Astrocyte (in vitro differentiated cells and primary cell): ENCODE measurements around the gene RETREG2. TPM values are rescaled to one million over a fixed set of nuclear protein-coding genes. Genes with fewer than 3 reads are reported as not detected.

Experiments used
- DNase-seq: peaks from one replicate; pipeline ENCODE4 v3.0.0-alpha.2; 2010; ENCODE audit warnings: low read depth
- FAIRE-seq: peaks from 2 replicates; lab custom pipeline; 2011; peaks lifted over from hg19 to GRCh38; lab: Jason Lieb, UNC
- H2AFZ ChIP-seq: 2 replicates; pipeline ENCODE4 v1.6.0; 2012; ENCODE audit warnings: low read depth, low read length, inconsistent platforms
- H3K27ac ChIP-seq: 2 replicates; pipeline ENCODE4 v1.5.1; 2011; ENCODE audit warnings: low read depth, low read length, inconsistent platforms
- H3K27me3 ChIP-seq: 2 replicates; pipeline ENCODE4 v1.6.0; 2011; ENCODE audit warnings: low read length, inconsistent platforms; ENCODE audit not compliant: insufficient read depth
- H3K36me3 ChIP-seq: 2 replicates; pipeline ENCODE4 v1.5.1; 2011; ENCODE audit warnings: low read length, inconsistent platforms; ENCODE audit not compliant: insufficient read depth
- H3K4me1 ChIP-seq: 2 replicates; pipeline ENCODE4 v1.5.1; 2011; ENCODE audit warnings: low read length, inconsistent platforms; ENCODE audit not compliant: insufficient read depth
- H3K4me2 ChIP-seq: 2 replicates; pipeline ENCODE4 v1.6.0; 2012; ENCODE audit warnings: low read length, inconsistent platforms
- H3K4me3 ChIP-seq: 2 replicates; pipeline ENCODE4 v1.5.1; 2011; ENCODE audit warnings: low read depth, mild to moderate bottlenecking, low read length, inconsistent platforms; ENCODE audit not compliant: insufficient read depth
- H3K79me2 ChIP-seq: 2 replicates; pipeline ENCODE4 v1.6.0; 2012; ENCODE audit warnings: mild to moderate bottlenecking, low read length, inconsistent platforms; ENCODE audit not compliant: insufficient read depth
- H3K9ac ChIP-seq: 2 replicates; pipeline ENCODE4 v1.6.0; 2012; ENCODE audit warnings: mild to moderate bottlenecking, low read length, inconsistent platforms
- H3K9me3 ChIP-seq: 2 replicates; pipeline ENCODE4 v1.5.1; 2012; ENCODE audit warnings: low read depth, mild to moderate bottlenecking, low read length, inconsistent platforms; ENCODE audit not compliant: insufficient read depth
- H4K20me1 ChIP-seq: 2 replicates; pipeline ENCODE4 v1.6.0; 2012; ENCODE audit warnings: low read length, inconsistent platforms; ENCODE audit not compliant: insufficient read depth
- H3K27ac Mint-ChIP-seq: one replicate; pipeline ENCODE4 v1.8.0; 2021; ENCODE audit warnings: mild to moderate bottlenecking, mixed read lengths; ENCODE audit not compliant: unreplicated experiment
- H3K27me3 Mint-ChIP-seq: one replicate; pipeline ENCODE4 v1.8.0; 2021; ENCODE audit warnings: low read depth, mixed read lengths; ENCODE audit not compliant: unreplicated experiment
- H3K36me3 Mint-ChIP-seq: one replicate; pipeline ENCODE4 v1.8.0; 2021; ENCODE audit warnings: low read depth, mixed read lengths; ENCODE audit not compliant: unreplicated experiment
- H3K4me1 Mint-ChIP-seq: one replicate; pipeline ENCODE4 v1.8.0; 2021; ENCODE audit warnings: low read depth, mixed read lengths; ENCODE audit not compliant: unreplicated experiment
- H3K4me3 Mint-ChIP-seq: one replicate; pipeline ENCODE4 v1.8.0; 2021; ENCODE audit warnings: mild to moderate bottlenecking, moderate library complexity, mixed read lengths; ENCODE audit not compliant: unreplicated experiment
- H3K9me3 Mint-ChIP-seq: one replicate; pipeline ENCODE4 v1.8.0; 2021; ENCODE audit warnings: mild to moderate bottlenecking, mixed read lengths; ENCODE audit not compliant: unreplicated experiment
- EZH2 ChIP-seq: IDR thresholded peaks from 2 replicates; pipeline ENCODE4 v1.6.1; 2012; ENCODE audit warnings: mild to moderate bottlenecking, low read length, inconsistent platforms; ENCODE audit not compliant: insufficient read depth
- total RNA-seq: library from RNA; stranded (reverse); gene quantifications from 2 replicates; pipeline ENCODE4 v1.2.1, GENCODE V29; 2021
- TF ChIP-seq, protein P1 (sequence below): IDR thresholded peaks from 2 replicates; pipeline ENCODE4 v1.5.1; 2011; ENCODE audit warnings: low read depth, mild to moderate bottlenecking, inconsistent platforms, low read length, moderate library complexity; ENCODE audit not compliant: insufficient read depth

RETREG2 gene
- total RNA-seq, 1 donor from 2014 or later = 54.8 TPM

DNA sequence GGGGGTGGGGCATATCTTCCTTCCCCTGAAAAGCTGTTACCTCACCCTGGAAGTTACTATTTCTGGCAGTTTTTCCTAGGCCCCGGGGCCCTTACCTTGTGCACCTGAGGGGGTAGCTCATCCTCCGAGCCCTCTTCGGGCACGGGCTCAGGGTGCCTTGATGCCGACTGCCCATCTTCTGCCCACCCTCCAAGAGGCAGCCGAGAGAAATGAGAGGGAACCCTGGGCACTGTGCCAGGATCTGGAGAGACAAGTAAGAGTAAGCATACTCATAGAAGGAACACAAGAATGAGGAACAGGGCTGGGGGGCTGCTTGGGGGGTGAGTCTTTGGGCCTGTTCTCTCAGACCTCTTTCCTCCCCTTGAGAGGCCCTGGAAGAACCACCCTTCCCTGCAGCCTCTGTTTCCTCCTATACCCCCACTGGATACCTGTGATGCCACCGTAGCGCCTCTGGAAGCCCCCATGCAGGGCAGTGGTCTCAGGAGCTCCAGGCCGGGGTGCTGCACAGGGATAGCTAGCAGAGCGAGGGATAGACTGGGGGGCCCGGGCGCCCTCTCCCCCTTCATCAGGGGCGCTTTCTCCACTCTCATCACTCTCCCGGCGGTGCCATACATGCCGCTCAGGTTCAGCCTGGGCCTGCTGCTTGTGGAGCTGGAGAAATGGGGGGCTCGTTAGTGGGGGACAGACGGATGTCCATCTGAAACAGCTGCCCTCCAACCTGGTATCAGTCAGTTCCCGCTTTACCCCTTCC lies 42.8 kb downstream of the RETREG2 start:
- H3K9ac ChIP-seq = no peak overlapping the region
- TF ChIP-seq EZH2 = no peak
- Mint-ChIP-seq H3K4me1 (peaks cover 6% of the 10 kb centered on the region), H3K36me3 (peaks cover 30% of the 10 kb centered on the region), H3K9me3 (no peaks in the 10 kb centered on the region), H3K27ac (no peak overlapping the region), H3K4me3 (no peak overlapping the region), H3K27me3 (no peaks in the 10 kb centered on the region)
- H3K27ac ChIP-seq = no peak overlapping the region
- no peak overlapping the region for H3K4me3 ChIP-seq
- H2AFZ ChIP-seq = no peak overlapping the region
- H3K79me2 ChIP-seq = peaks cover 8% of the 10 kb centered on the region
- no peak for FAIRE-seq
- H4K20me1 ChIP-seq = peaks cover 14% of the 10 kb centered on the region
- no peak for DNase-seq
- H3K36me3 ChIP-seq = peaks cover 22% of the 10 kb centered on the region
- H3K27me3 ChIP-seq = no peaks in the 10 kb centered on the region
- no peaks in the 10 kb centered on the region for H3K9me3 ChIP-seq
- H3K4me1 ChIP-seq = peaks cover 23% of the 10 kb centered on the region
- no peak overlapping the region for H3K4me2 ChIP-seq

- FAIRE-seq (no peak), DNase-seq (no peak)
- H3K4me3 ChIP-seq = no peak overlapping the region
- no peak overlapping the region for H3K27ac ChIP-seq
- no peaks in the 10 kb centered on the region for H3K9me3 Mint-ChIP-seq
- H3K4me3 Mint-ChIP-seq = peak overlapping the region; percentile 50
- H3K79me2 ChIP-seq = peaks cover 6% of the 10 kb centered on the region
- no peaks in the 10 kb centered on the region for H3K27me3 ChIP-seq
- H3K4me1 Mint-ChIP-seq = peaks cover 3% of the 10 kb centered on the region
- H3K27ac Mint-ChIP-seq = no peak overlapping the region
- H4K20me1 ChIP-seq = peaks cover 14% of the 10 kb centered on the region
- no peak for TF ChIP-seq EZH2
- TF ChIP-seq, protein P1, sequence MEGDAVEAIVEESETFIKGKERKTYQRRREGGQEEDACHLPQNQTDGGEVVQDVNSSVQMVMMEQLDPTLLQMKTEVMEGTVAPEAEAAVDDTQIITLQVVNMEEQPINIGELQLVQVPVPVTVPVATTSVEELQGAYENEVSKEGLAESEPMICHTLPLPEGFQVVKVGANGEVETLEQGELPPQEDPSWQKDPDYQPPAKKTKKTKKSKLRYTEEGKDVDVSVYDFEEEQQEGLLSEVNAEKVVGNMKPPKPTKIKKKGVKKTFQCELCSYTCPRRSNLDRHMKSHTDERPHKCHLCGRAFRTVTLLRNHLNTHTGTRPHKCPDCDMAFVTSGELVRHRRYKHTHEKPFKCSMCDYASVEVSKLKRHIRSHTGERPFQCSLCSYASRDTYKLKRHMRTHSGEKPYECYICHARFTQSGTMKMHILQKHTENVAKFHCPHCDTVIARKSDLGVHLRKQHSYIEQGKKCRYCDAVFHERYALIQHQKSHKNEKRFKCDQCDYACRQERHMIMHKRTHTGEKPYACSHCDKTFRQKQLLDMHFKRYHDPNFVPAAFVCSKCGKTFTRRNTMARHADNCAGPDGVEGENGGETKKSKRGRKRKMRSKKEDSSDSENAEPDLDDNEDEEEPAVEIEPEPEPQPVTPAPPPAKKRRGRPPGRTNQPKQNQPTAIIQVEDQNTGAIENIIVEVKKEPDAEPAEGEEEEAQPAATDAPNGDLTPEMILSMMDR = no peak
- peaks cover 23% of the 10 kb centered on the region for H3K4me1 ChIP-seq
- H3K9ac ChIP-seq = no peak overlapping the region
- H3K4me2 ChIP-seq = no peak overlapping the region
- no peaks in the 10 kb centered on the region for H3K27me3 Mint-ChIP-seq
- H3K36me3 Mint-ChIP-seq = peaks cover 33% of the 10 kb centered on the region
- H3K9me3 ChIP-seq = no peaks in the 10 kb centered on the region
- peaks cover 26% of the 10 kb centered on the region for H3K36me3 ChIP-seq
- no peak overlapping the region for H2AFZ ChIP-seq
These were observed 44.0 kb downstream of the RETREG2 start for GRCh38 chr2:219221957-219222518.

- Mint-ChIP-seq H3K4me3 (peak overlapping the region; percentile 11), H3K4me1 (peaks cover 5% of the 10 kb centered on the region), H3K36me3 (peaks cover 33% of the 10 kb centered on the region), H3K27ac (no peak overlapping the region), H3K9me3 (no peaks in the 10 kb centered on the region), H3K27me3 (no peaks in the 10 kb centered on the region)
- H3K27ac ChIP-seq = no peak overlapping the region
- no peaks in the 10 kb centered on the region for H3K9me3 ChIP-seq
- peaks cover 26% of the 10 kb centered on the region for H3K36me3 ChIP-seq
- no peak overlapping the region for H3K4me3 ChIP-seq
- no peak overlapping the region for H3K9ac ChIP-seq
- TF ChIP-seq, protein P1 = no peak
- TF ChIP-seq EZH2 = no peak
- FAIRE-seq (no peak), DNase-seq (no peak)
- H3K4me1 ChIP-seq = peaks cover 19% of the 10 kb centered on the region
- peaks cover 24% of the 10 kb centered on the region for H4K20me1 ChIP-seq
- no peaks in the 10 kb centered on the region for H3K27me3 ChIP-seq
- H3K79me2 ChIP-seq = peaks cover 23% of the 10 kb centered on the region
- H2AFZ ChIP-seq = no peak overlapping the region
- no peak overlapping the region for H3K4me2 ChIP-seq
These were observed 45.9 kb downstream of the RETREG2 start for GRCh38 chr2:219223831-219224610.
